AG20443 (cell line): ENCODE measurements around the gene FAM181A.

Experiments
- DNase-seq: peaks from one replicate; pipeline ENCODE4 v3.0.0; 2012; ENCODE audit warnings: low spot score, mixed read lengths

The FAM181A gene

DNA sequence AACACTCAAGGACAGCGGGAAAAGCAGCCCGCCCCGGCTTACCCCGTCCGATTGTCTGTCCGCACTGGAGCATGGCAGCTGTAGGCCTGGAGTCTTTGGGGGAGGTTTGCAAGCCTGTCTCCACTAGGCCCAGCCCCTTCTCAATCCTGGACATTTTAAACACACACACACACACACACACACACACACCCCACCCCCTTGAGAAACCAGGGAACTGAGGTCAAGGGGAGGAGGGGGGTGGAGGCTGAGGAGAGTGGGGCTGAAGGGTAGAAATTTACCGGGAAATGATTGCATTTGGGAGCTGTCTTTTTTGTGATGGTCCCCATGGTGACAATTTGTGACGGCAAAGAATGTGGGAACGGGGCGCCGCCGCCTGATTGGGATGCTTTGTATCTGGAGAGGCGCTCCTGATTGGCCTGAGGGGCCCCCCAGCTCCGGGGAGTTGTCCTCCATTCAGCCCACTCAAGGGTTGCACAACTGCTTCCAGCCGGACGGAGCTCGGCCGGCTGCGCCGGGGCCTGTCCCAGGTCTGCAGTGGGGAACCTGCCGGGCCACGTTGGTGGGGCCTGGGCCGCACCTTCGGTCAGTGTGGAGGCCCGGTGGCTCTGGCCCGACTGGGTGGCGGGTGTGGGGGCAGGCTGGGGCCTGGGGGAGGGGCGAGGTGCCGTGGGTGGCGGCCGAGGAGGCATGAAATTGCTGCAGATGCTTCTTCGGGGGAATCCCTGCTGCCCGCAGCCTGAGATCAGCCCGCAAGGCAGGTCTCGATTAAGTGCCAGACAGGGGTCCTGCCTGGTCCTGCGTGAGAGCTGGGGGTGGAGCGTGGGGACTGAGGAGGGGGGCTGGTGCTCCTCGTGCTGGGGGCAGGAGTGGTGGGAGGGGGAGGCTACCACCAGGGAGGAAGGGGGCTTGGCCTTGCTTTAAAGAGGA is at the start of gene FAM181A:
Gene FAM181A (plus strand): TSS at position 472 of the 927 bp plus-strand sequence. CDS start 942 bp downstream, outside the sequence.
- no peak for DNase-seq

- DNase-seq: no peak
Measured at GRCh38 chr14:93878212-93878611, 48.9 kb upstream of the FAM181A start.

DNA sequence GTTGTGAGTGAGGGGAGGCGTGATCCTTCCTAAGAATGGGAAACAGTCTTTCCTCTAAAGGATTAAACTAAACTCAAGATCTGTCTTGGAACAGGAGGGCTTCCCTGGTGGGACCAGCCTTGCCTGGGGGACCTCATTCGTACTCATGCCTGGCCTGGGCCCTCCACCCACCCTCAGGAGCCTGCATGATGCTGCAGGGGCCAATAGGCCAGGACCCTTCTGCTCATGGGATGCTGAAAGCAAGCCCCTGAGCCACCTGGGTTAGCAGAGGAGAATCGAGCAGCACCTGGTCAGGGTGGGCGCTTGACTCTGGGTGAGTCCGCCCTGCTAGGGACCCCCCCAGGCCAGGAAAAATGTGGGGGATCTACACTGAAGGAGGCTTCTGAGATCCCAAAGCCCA is 48.3 kb upstream of the FAM181A start:
- no peak for DNase-seq

- DNase-seq: no peak
Measured at GRCh38 chr14:93879362-93879983, 47.7 kb upstream of the FAM181A start.

GRCh38 chr14:93880021-93880820 is 46.9 kb upstream of the FAM181A start:
- peak; percentile 55 for DNase-seq

- DNase-seq: no peak
Measured at GRCh38 chr14:93884950-93885349, 42.2 kb upstream of the FAM181A start.

DNA sequence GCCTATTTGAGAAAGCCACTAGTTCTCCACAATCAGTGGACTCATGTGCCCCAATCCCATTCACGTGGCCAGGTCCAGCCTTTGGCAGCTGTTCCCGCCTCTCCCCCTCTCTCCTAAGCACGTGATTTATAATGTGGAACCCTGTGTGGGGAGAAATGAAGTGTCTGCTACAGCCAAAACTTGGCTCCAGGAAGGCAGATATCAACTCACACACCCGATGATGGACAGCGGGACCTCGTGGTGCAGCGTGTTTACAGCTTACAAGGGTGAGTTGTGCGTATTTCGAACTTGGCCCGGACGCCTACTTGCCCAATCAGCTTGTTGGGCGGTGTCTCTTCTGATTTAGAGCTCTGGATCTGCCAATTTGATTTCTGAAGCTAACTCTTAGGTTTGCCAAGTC is 38.1 kb upstream of the FAM181A start:
- no peak for DNase-seq

DNA sequence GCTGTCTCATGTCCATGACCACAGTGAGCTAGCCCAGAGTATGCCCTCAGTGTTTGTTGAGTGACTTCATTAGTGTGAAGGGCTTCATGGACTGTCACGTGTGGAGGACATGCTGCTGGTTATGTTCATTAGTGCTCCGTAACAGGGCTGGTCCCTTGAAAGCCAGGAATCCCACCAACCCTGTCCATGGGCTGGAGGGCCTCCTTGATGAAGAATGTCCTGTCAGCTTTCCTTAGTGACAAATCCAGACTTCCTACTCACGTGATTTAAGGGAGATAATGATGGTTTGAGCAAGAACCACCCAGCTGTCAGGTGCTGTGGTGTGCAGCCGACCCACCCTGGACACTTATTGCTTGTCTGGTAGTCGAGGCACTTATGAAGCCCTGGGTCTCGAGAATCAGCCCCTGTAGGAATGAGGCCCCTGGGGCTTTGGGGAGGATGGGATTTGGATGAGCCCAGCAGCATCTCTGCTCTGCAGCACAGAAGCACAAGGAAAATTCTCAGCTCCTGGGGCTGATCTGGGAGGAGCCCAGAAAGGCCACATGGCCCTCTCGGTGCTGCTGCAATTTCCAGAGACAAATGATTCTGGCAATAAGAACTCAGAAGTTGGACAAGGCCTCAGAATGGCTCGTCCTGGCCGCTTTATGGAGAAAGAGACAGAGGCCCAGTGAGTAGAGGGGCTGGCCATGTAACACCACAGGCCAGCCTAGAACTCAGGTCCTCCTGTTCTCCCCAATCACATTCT is 37.2 kb upstream of the FAM181A start:
- DNase-seq: no peak

DNA sequence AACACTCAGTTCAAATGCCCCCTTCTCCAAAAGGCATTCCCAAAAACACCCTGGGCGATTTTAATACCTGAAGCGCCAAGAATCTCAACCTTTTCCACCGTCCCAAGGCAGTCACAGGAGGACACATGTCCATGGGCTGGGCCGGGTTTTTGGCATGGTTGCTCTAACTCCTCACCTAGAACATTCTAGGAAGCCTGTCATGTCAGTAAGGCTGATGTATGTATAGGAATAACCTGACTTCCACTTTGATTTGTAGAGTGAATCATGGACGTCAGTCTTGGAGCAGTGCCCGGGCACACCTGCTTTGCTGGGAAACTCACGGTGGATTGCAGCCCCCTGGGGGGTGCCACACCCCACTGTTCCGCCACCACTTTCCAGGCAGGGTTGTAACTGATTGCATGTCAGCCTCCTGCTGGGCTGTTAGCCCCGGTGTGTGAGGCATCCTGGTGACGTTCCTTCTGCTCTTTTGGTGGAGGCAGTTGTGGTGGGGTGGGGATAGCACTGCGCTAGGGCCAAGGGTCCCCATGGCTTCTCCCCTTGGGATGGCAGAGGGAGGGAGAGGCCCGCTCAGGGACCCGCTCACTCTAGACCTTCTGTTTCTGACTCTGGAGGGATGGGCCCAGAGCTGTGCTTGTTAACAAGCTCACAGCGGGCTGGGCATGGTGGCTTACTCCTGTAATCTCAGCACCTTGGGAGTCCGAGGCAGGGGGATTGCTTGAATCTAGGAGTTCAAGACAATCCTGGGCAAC is 35.2 kb upstream of the FAM181A start:
- no peak for DNase-seq

DNA sequence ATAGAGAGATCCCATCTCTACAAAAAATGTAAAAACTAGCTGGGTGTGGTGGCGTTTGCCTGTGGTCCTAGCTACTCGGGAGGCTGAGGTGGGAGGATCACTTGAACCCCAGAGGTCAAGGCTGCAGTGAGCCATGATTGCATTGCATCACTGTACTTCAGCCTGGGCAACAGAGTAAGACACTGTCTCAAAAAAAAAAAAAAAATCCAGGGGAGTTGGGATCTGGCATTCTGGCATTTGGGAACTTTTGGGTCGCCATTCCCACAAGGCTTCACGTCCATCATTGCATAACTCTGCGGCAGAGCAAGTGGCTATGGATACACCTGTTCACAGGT is 34.7 kb upstream of the FAM181A start:
- no peak for DNase-seq

DNA sequence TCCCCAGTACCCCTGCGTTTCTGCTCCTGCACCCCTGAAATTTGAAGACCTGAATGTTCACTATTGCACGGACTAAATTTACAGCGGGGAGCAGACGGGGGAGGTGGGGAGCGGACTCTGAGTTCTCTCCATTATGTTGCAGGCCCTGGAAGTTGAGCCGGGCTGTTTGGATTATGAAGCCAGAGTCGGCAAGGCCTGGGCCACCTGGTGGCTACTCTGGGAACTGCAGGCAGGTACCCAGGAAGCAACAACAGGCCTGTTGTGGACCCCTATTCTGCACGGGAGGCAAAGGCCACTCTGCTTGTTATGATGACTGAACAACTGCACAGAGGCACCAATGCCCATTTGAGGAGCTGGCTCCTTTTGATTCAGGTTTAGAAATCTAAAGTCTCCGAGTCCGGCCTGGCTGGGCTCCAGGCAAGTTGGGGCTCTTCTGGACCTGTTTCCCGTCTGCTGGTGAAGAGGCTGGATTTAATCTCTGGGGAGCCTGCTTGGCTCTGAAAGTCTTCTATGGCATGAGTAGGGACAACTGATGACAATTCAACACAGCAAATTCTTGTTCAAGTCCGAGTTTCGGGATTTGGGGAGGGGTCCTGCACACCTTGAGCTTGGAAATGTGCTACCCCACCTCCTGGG is 34.1 kb upstream of the FAM181A start:
- peak; percentile 84 for DNase-seq

- peak; percentile 30 for DNase-seq
Measured at GRCh38 chr14:93893661-93894261, 33.4 kb upstream of the FAM181A start.

- DNase-seq: no peak
Measured at GRCh38 chr14:93895023-93895604, 32.0 kb upstream of the FAM181A start.

DNA sequence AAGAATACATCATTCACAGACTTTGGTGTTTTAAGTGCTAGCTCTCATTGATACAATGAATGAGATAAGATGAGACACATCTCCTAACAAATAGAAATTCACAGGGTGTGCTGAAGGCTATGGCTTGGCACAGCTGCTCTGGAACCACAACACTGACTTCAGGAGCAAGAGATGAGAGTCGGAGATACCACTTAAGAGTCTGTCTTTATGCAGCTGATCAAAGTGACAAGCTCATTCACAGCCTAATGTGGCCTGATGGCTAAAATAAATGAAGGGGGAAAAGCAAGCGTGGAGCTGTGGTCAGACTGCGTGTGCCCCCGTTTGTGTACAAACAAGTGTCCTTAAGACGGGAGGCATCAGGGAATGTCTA is 29.7 kb upstream of the FAM181A start:
- no peak for DNase-seq

DNA sequence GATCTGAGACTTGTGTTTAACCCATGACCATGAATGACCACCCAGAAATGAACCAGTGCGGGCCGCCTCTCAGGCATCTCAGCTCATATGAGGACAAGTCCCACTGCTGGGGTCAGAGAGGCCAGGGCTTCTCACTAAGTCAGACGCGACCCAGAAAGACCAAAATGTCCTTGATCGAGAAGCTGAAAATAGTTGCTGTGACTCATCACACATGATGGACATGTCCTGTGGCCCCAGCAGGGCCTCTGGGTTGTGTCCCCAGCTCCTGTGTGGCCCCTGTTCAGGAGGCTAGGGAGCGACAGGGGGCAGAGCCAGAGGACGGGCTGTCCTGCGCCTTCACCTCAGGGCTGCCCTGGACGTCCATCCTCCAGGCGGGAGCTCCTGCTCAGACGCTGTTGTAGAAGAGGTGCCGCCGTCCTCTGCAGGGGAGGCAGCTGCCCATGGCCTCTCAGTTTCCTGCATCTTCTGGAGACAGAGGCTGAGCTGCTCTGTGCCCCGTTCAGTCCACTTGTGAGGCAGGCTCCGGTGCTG is 29.0 kb upstream of the FAM181A start:
- no peak for DNase-seq

- no peak for DNase-seq
Measured at GRCh38 chr14:93898731-93899130, 28.4 kb upstream of the FAM181A start.

DNA sequence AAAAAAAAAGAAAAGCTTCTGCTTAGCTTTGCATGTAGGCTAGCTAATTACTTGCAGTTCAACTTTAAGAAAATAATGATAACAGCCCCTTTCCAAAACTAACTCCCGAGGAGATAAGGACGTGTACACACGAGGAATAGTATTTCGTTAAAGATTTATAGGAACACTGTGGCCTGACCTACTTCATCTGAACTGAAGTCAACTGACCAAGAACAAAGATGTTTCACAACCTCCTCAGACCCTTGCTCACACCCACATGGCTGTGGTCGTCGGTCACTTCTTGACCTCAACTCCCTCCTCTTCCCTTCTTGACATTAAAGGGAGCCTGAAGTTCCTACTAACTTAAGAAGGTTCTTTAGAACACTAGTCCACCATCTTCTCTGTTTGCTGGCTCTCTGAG is 25.3 kb upstream of the FAM181A start:
- DNase-seq: no peak

GRCh38 chr14:93902619-93903307 is 24.4 kb upstream of the FAM181A start:
- no peak for DNase-seq
